Gastroesophageal sphincter (tissue), 4 donors: ENCODE results near the gene TGFB3. TPM values are rescaled to one million over a fixed set of nuclear protein-coding genes. Genes with fewer than 3 reads are reported as not detected.

Experiments
- ATAC-seq: fragments of 150-250 bp; one replicate; pipeline ENCODE4 v1.9.1; 2016; ENCODE audit warnings: mild to moderate bottlenecking, moderate library complexity
- H3K27ac ChIP-seq, 4 donors: fragments of 200-600 bp; sonication (generic) in 3 of 4; 1 replicate in 3 of 4; 2 replicates in 1 of 4; pipeline ENCODE4 v1.5.1; 2016 to 2019
- H3K27me3 ChIP-seq: fragments of 200-600 bp; sonication (generic); one replicate; pipeline ENCODE4 v1.5.1; 2019
- H3K36me3 ChIP-seq, 2 donors: fragments of 200-600 bp; sonication (generic); one replicate each; pipeline ENCODE4 v1.5.1; 2019; ENCODE audit warnings: control low read depth in 1 of 2
- H3K4me1 ChIP-seq, 3 donors: fragments of 200-600 bp; sonication (generic); 1 replicate in 2 of 3; 2 replicates in 1 of 3; pipeline ENCODE4 v1.5.1; 2016 to 2019; ENCODE audit warnings: control low read depth in 2 of 3
- H3K4me3 ChIP-seq, 2 donors: fragments of 200-600 bp; sonication (generic); one replicate each; pipeline ENCODE4 v1.5.1; 2019; ENCODE audit warnings: mild to moderate bottlenecking in 1 of 2, moderate library complexity in 1 of 2
- H3K9me3 ChIP-seq, 3 donors: fragments of 200-600 bp; sonication (generic); one replicate each; pipeline ENCODE4 v1.5.1; 2017 to 2019; ENCODE audit warnings: control low read depth in 2 of 3
- EP300 ChIP-seq: sonication (generic); formaldehyde crosslinking; IDR thresholded peaks from one replicate; pipeline ENCODE4 v1.6.1; 2017; ENCODE audit warnings: antibody characterized with exemption, mild to moderate bottlenecking
- POLR2A ChIP-seq, 2 donors: fragments of 450-650 bp; IDR thresholded peaks; one replicate each; pipeline ENCODE4 v1.6.1; 2017; ENCODE audit warnings: antibody characterized with exemption in 2 of 2, mild to moderate bottlenecking in 2 of 2, moderate library complexity in 1 of 2
- POLR2AphosphoS5 ChIP-seq: sonication (generic); formaldehyde crosslinking; IDR thresholded peaks from one replicate; pipeline ENCODE4 v1.6.1; 2017; ENCODE audit warnings: antibody characterized with exemption
- WGBS, 2 donors: methylation state at CpG; one replicate each; pipeline ENCODE4 v1.1.5; 2018; ENCODE audit warnings: low coverage in 1 of 2; 5-methylcytosine and 5-hydroxymethylcytosine counted together
- total RNA-seq, 4 donors: library from RNA; depleted of rRNA; stranded (reverse); fragments of >200 nt; gene quantifications; one replicate each; pipeline ENCODE4 v1.1.0, GENCODE V29; 2016
- TF ChIP-seq, protein P1 (sequence below), 4 experiments: fragments of 200-600 bp in 2 of 4; fragments of 450-650 bp in 2 of 4; sonication (generic) in 1 of 4; IDR thresholded peaks; one replicate each; pipeline ENCODE4 v1.5.1; 2017 to 2019; ENCODE audit warnings: antibody characterized with exemption in 4 of 4, mild to moderate bottlenecking in 2 of 4, moderate library complexity in 2 of 4

The TGFB3 gene
- total RNA-seq, 4 donors from 2014 or later, result 24.1 to 38.3 (median 27.6) TPM

DNA sequence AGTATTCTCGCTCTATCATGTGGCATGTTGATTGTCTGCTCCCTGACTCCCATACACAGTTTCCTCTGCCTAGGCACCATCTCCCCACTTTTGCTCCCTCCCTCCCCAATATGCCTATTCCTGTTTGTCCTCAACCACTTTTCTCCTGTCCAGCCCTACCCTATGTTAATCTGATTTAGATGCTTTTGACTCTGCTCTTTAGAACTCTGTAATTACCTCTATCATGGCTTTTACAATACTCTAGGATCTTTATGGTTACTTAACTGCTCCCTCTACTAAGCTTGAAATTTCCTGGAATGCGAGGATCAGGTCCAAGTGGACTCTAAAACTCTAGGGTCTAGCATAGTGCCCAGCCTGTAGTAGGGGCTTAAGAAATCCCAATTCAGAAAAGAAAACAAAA, 68.6 kb downstream of the TGFB3 start:
- ATAC-seq, result no peak

DNA sequence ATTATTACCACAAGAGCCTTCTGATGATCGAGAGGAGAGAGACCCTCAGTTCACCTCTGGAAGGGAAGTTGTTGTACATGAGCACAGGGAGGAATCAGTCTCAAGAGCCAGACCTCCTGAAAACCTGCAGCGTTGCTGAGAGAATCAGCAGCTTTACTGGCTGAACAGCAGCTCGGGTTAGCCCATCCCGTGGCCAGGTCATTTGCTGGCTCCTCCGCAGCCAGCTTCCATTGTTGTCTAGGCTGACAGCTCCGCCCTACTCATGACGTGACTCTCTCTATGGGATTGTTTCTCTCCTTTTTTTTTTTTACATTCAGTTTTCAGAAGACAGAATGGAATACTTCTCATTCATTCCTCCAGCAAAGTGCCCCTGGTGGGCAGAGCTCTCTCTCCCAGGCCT, 69.9 kb downstream of the TGFB3 start:
- Histone ChIP-seq H3K36me3 (no peaks in the 10 kb centered on the region), H3K27me3 (no peaks in the 10 kb centered on the region), H3K4me3 (no peak overlapping the region), H3K4me1 (peaks cover 0 to 2% (median 0%) of the 10 kb centered on the region in 3 donors), H3K27ac (no peak overlapping the region), H3K9me3 (no peaks in the 10 kb centered on the region)
- TF ChIP-seq POLR2A (IDR thresholded peaks at IDR 0.05) (no peak), POLR2AphosphoS5 (no peak)
- ATAC-seq, result no peak
- WGBS, 2 donors, result 57 to 65% methylated on average over 6 of the region's 7 CpGs

More for the DNA sequence above, 68.6 kb downstream of the TGFB3 start:
- H3K27ac ChIP-seq, result no peak overlapping the region
- 90 to 100% methylated on average over 2 of the region's 2 CpGs for WGBS, 2 donors
- H3K9me3 ChIP-seq, result no peaks in the 10 kb centered on the region
- no peaks in the 10 kb centered on the region for H3K4me1 ChIP-seq
- no peaks in the 10 kb centered on the region for H3K27me3 ChIP-seq
- H3K4me3 ChIP-seq, result no peak overlapping the region
- peaks cover 0 to 6% of the 10 kb centered on the region in 2 donors for H3K36me3 ChIP-seq
- TF ChIP-seq EP300 (no peak), POLR2AphosphoS5 (no peak)

DNA sequence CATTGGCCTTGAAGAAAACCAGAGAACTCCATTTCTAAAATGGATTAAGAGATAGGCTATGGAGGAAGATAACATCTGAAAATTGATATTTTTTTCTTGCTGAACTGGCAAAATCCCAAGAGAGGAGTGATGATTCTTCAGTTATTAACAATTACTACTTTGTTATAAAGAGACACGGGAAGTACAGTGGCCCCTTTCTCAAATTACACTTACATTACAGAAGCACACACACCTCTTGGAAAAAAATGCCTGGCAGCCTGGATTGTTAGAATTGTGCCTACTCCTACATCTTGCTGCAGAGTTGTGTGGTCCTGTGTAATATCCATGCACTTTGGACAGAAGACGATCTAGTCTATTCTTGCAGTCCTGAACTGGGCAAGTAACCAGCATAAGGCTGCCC, 71.7 kb downstream of the TGFB3 start:
- Histone ChIP-seq H3K4me3 (no peak overlapping the region), H3K4me1 (peaks cover 0 to 18% (median 0%) of the 10 kb centered on the region in 3 donors), H3K36me3 (no peaks in the 10 kb centered on the region), H3K9me3 (no peaks in the 10 kb centered on the region), H3K27ac (no peak overlapping the region), H3K27me3 (no peaks in the 10 kb centered on the region)
- 79 to 86% methylated on average over 1 to 2 of the region's 2 CpGs for WGBS, 2 donors
- ATAC-seq, result no peak
- TF ChIP-seq POLR2AphosphoS5 (no peak), POLR2A (IDR thresholded peaks at IDR 0.05) (no peak), EP300 (no peak)
- TF ChIP-seq, protein P1, sequence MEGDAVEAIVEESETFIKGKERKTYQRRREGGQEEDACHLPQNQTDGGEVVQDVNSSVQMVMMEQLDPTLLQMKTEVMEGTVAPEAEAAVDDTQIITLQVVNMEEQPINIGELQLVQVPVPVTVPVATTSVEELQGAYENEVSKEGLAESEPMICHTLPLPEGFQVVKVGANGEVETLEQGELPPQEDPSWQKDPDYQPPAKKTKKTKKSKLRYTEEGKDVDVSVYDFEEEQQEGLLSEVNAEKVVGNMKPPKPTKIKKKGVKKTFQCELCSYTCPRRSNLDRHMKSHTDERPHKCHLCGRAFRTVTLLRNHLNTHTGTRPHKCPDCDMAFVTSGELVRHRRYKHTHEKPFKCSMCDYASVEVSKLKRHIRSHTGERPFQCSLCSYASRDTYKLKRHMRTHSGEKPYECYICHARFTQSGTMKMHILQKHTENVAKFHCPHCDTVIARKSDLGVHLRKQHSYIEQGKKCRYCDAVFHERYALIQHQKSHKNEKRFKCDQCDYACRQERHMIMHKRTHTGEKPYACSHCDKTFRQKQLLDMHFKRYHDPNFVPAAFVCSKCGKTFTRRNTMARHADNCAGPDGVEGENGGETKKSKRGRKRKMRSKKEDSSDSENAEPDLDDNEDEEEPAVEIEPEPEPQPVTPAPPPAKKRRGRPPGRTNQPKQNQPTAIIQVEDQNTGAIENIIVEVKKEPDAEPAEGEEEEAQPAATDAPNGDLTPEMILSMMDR (IDR thresholded peaks at IDR 0.05), result no peak

DNA sequence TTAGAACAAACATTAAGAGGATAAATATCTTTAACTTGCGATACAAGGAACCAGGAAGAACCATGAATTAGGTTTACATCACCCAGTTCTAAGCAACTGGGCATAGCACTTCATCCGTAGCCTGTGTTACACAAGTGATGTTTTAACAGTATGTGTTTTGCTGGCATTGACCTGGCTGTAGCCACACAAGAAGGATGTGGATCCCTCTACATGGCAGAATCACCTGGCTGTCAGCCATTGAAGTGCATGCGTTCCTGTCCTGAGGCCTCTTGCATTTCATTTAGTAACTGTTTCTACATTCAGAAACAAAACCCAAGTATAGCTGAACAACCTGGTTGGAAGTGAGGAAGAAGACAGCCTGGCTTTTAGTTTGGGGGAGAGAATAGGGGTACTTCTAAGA, 72.2 kb downstream of the TGFB3 start:
- Histone ChIP-seq H3K36me3 (no peaks in the 10 kb centered on the region), H3K27ac (no peak overlapping the region), H3K27me3 (no peaks in the 10 kb centered on the region), H3K4me1 (peaks cover 0 to 18% (median 0%) of the 10 kb centered on the region in 3 donors), H3K4me3 (no peak overlapping the region), H3K9me3 (no peaks in the 10 kb centered on the region)
- WGBS, 2 donors, result 94 to 100% methylated on average over 1 to 2 of the region's 3 CpGs
- TF ChIP-seq EP300 (no peak), POLR2AphosphoS5 (no peak), POLR2A (IDR thresholded peaks at IDR 0.05) (no peak)
- TF ChIP-seq, protein P1 (IDR thresholded peaks at IDR 0.05), result no peak
- no peak for ATAC-seq

Other genes starting within 250 kb of the TGFB3 start
- 10 to 100 TPM; 39.7 to 51.6 (median 43.6) TPM for gene IFT43, start 3.8 kb upstream of the TGFB3 start, total RNA-seq
- 10 to 100 TPM; 34.2 to 64.0 (median 56.0) TPM for gene GPATCH2L, start 169.9 kb upstream of the TGFB3 start, total RNA-seq